SU-DHL-6 (cell line): ENCODE data around the gene S100A4.

ENCODE experiments used
- H2AFZ ChIP-seq: fragments of 200-600 bp; sonication (generic); 2 replicates; pipeline ENCODE4 v1.6.1; 2014; ENCODE audit warnings: low read depth, mild to moderate bottlenecking, moderate library complexity, mixed read lengths, antibody characterized with exemption, low read length; ENCODE audit not compliant: severe bottlenecking
- H3F3A ChIP-seq: fragments of 200-600 bp; shearing (Covaris generic); 2 replicates; pipeline ENCODE4 v1.6.0; 2016; ENCODE audit warnings: antibody characterized with exemption, mild to moderate bottlenecking; ENCODE audit not compliant: insufficient read depth
- H3K27ac ChIP-seq: fragments of 200-600 bp; sonication (generic); 2 replicates; pipeline ENCODE4 v1.5.1; 2016; ENCODE audit warnings: low read depth, mild to moderate bottlenecking, low read length, moderate library complexity, mixed read lengths
- H3K27me3 ChIP-seq: fragments of 200-600 bp; sonication (generic), shearing (Covaris generic); 2 replicates; pipeline ENCODE4 v1.6.0; 2014; ENCODE audit warnings: mild to moderate bottlenecking, low read length
- H3K36me3 ChIP-seq: fragments of 200-600 bp; sonication (generic); 2 replicates; pipeline ENCODE4 v1.6.1; 2014; ENCODE audit warnings: mild to moderate bottlenecking, low read length, mixed read lengths
- H3K4me2 ChIP-seq: fragments of 300-600, 200-600 bp; shearing (Covaris generic), sonication (generic); 2 replicates; pipeline ENCODE4 v1.6.0; 2014; ENCODE audit warnings: low read length, low read depth, mild to moderate bottlenecking; ENCODE audit not compliant: poor library complexity, severe bottlenecking
- H3K4me3 ChIP-seq: fragments of 200-600 bp; sonication (generic); 2 replicates; pipeline ENCODE4 v1.5.1; 2014; ENCODE audit warnings: antibody characterized with exemption, low read length, mild to moderate bottlenecking, mixed read lengths; ENCODE audit not compliant: insufficient read depth, poor library complexity, severe bottlenecking
- H3K79me2 ChIP-seq: fragments of 200-600 bp; sonication (generic); 2 replicates; pipeline ENCODE4 v1.6.1; 2014; ENCODE audit warnings: mild to moderate bottlenecking, low read length, moderate library complexity; ENCODE audit not compliant: insufficient read depth
- H3K9ac ChIP-seq: fragments of 200-600 bp; sonication (generic); 2 replicates; pipeline ENCODE4 v1.7.0; 2014; ENCODE audit warnings: mild to moderate bottlenecking, low read length
- H3K9me2 ChIP-seq: fragments of 200-600 bp; sonication (generic); replicated peaks from 2 replicates; pipeline ENCODE4 v1.6.1; 2014; ENCODE audit warnings: low read length; ENCODE audit not compliant: insufficient read depth
- H3K9me3 ChIP-seq: fragments of 200-600 bp; sonication (generic); 2 replicates; pipeline ENCODE4 v1.6.1; 2014; ENCODE audit warnings: low read length, mixed read lengths; ENCODE audit not compliant: insufficient read depth
- H4K20me1 ChIP-seq: fragments of 200-600 bp; sonication (generic); 2 replicates; pipeline ENCODE4 v1.6.1; 2014; ENCODE audit warnings: low read depth, mild to moderate bottlenecking, antibody characterized with exemption, low read length, moderate library complexity, mixed read lengths
- EZH2phosphoT487 ChIP-seq: fragments of 200-600 bp; sonication (generic), shearing (Covaris generic); conservative IDR thresholded peaks from 2 replicates; pipeline ENCODE4 v1.6.1; 2018; ENCODE audit warnings: mild to moderate bottlenecking, antibody characterized with exemption, low read length, moderate library complexity, mixed read lengths
- TF ChIP-seq, protein P1 (sequence below): fragments of 200-600 bp; sonication (generic); IDR thresholded peaks from one replicate; pipeline ENCODE4 v1.5.1; 2017; ENCODE audit warnings: antibody characterized with exemption, mild to moderate bottlenecking, low read length, moderate library complexity; ENCODE audit not compliant: insufficient read depth, poor library complexity, severe bottlenecking

Gene S100A4

DNA sequence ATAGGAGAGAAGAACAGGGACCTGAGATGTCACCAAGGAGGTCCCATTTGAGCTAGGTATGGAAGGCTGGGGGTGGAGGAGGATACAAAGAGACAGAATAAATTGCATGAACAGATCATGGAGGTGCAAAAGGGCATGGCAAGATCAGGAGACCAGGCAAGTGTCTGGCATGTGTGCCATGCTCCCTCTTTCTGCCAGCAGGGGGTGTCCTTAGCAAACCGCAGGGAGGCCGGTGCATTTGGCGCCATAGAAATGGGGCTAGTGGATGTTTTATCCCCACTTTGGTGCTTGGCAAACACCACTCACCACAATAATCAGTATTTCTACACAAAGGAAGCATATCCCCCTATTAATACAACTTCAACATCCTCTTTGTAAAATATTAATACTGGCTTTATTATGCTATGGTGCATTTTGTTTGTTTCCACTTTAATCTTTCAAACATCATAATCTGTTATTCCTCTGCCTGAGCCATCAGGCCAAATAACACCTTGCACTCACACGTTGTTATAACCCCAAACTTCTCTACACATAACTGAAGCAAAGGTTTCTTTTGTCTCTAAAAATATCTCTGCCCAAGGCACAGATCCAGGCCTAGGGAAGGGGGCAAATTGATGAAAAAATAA is 35.8 kb downstream of the S100A4 start:
- no peak overlapping the region for H2AFZ ChIP-seq
- no peaks in the 10 kb centered on the region for H3K27me3 ChIP-seq
- H3K4me2 ChIP-seq, result no peak overlapping the region

DNA sequence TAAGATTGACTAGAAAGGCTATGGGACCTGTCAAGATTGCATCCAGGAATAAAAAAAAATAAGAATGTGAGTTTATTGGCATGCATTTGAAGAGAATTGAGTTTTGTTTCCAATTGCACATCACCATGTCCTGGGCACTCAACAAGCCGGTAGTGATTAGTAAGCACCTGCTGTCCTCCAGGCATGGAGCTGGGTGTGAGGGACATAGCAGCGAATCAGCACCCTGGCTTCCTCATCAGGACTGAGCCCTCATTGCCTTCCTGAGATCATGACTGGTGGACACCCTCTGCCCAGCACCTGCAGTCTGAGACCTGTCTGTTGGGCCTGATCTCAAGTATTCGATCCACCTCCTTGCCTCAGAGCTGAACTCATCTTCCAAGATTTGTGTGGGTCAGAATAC is 36.6 kb downstream of the S100A4 start:
- Histone ChIP-seq H3K79me2 (no peaks in the 10 kb centered on the region), H3K27ac (no peak overlapping the region), H3K4me2 (no peak overlapping the region), H3K9me3 (no peaks in the 10 kb centered on the region), H3K4me3 (no peak overlapping the region), H3K9me2 (no peaks in the 10 kb centered on the region), H3F3A (no peaks in the 10 kb centered on the region), H2AFZ (no peak overlapping the region), H4K20me1 (no peaks in the 10 kb centered on the region), H3K27me3 (no peaks in the 10 kb centered on the region), H3K9ac (no peak overlapping the region), H3K36me3 (no peaks in the 10 kb centered on the region)
- no peak for TF ChIP-seq EZH2phosphoT487
- TF ChIP-seq, protein P1, sequence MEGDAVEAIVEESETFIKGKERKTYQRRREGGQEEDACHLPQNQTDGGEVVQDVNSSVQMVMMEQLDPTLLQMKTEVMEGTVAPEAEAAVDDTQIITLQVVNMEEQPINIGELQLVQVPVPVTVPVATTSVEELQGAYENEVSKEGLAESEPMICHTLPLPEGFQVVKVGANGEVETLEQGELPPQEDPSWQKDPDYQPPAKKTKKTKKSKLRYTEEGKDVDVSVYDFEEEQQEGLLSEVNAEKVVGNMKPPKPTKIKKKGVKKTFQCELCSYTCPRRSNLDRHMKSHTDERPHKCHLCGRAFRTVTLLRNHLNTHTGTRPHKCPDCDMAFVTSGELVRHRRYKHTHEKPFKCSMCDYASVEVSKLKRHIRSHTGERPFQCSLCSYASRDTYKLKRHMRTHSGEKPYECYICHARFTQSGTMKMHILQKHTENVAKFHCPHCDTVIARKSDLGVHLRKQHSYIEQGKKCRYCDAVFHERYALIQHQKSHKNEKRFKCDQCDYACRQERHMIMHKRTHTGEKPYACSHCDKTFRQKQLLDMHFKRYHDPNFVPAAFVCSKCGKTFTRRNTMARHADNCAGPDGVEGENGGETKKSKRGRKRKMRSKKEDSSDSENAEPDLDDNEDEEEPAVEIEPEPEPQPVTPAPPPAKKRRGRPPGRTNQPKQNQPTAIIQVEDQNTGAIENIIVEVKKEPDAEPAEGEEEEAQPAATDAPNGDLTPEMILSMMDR, result no peak

More for the DNA sequence above, 35.8 kb downstream of the S100A4 start:
- H3K9me3 ChIP-seq, result no peaks in the 10 kb centered on the region
- H3F3A ChIP-seq, result no peaks in the 10 kb centered on the region
- TF ChIP-seq, protein P1, result peak; percentile 79
- TF ChIP-seq EZH2phosphoT487, result no peak
- no peaks in the 10 kb centered on the region for H3K79me2 ChIP-seq
- H3K9ac ChIP-seq, result no peak overlapping the region
- no peaks in the 10 kb centered on the region for H4K20me1 ChIP-seq
- H3K27ac ChIP-seq, result no peak overlapping the region
- no peaks in the 10 kb centered on the region for H3K36me3 ChIP-seq
- no peak overlapping the region for H3K4me3 ChIP-seq
- H3K9me2 ChIP-seq, result no peaks in the 10 kb centered on the region

DNA sequence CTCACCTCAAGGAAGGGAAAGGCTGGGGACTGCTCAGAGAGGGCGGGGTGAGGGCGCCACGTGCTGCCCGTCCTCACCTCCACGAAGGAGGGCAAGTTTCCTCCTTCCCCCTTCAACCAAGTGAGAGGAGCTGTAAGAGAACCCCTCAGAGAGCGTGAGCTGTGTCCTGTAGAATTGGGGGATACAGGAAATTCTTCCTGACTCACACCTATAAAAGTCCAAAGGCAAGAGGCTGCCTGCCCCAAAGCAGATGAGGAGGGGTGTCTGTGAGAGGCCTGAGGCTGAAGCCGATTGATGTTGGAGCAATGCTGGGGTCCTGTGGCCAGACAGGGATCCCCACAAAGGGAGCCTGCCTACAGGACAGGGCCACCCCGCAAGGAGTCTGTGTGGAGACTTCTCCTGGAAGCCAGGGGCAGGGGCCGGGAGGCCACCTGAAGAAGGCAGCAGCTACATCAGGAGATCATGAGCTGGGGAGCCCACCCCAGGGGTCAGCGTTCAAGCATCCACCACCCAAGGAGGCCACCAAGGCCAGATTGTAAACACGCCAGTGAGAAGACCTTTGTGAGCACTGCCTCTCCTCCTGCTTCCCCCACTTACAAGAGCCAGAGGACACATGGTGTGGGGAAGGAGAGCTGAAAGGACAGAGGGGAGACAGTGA is 37.6 kb downstream of the S100A4 start:
- H2AFZ ChIP-seq, result no peak overlapping the region
- no peak overlapping the region for H3K9ac ChIP-seq
- H3K4me3 ChIP-seq, result no peak overlapping the region
- no peaks in the 10 kb centered on the region for H4K20me1 ChIP-seq
- no peaks in the 10 kb centered on the region for H3K9me2 ChIP-seq
- no peaks in the 10 kb centered on the region for H3K27me3 ChIP-seq
- H3K9me3 ChIP-seq, result no peaks in the 10 kb centered on the region
- H3K36me3 ChIP-seq, result no peaks in the 10 kb centered on the region
- H3K79me2 ChIP-seq, result no peaks in the 10 kb centered on the region
- H3F3A ChIP-seq, result no peaks in the 10 kb centered on the region
- TF ChIP-seq, protein P1, result no peak
- no peak for TF ChIP-seq EZH2phosphoT487
- no peak overlapping the region for H3K4me2 ChIP-seq
- H3K27ac ChIP-seq, result no peak overlapping the region
